A549 (cell line): Measurements from ENCODE around the gene FSCN2. TPM values are rescaled to one million over a fixed set of nuclear protein-coding genes. Genes with fewer than 3 reads are reported as not detected.

ENCODE experiments used
- ATAC-seq, 2 experiments: fragments of 200-7000 bp in 1 of 2; fragments of >200 bp in 1 of 2; cut with Nextera tagmentation in 1 of 2; cut with Tn5 transposase in 1 of 2; 3 replicates each; pipeline versions ENCODE4 v1.8.0 to v1.9.1; 2018 to 2020; ENCODE audit warnings: mild to moderate bottlenecking in 1 of 2, moderate library complexity in 1 of 2
- CTCF ChIA-PET: fragments of 300-600 bp; sonication (Branson Sonifier 250); formaldehyde crosslinking; extraction: SDS; loops from one replicate; lab custom pipeline; 2021; ENCODE audit warnings: antibody characterized with exemption, inconsistent platforms; lab: Yijun Ruan, JAX
- POLR2A ChIA-PET: fragments of 350-600 bp; formaldehyde crosslinking; extraction: SDS; loops from one replicate; lab custom pipeline; 2021; ENCODE audit warnings: antibody characterized with exemption, inconsistent platforms; lab: Yijun Ruan, JAX
- DNase-seq, 2 experiments: peaks; one replicate each; pipeline versions ENCODE4 v3.0.0 to v3.0.0-alpha.2; 2011 to 2016; ENCODE audit warnings: low read depth in 1 of 2, low spot score in 1 of 2
- FAIRE-seq: peaks from 2 replicates; lab custom pipeline; 2011; peaks lifted over from hg19 to GRCh38; lab: Jason Lieb, UNC
- H3K27ac ChIP-seq, 2 experiments: fragments of >200 bp; sonication (Bioruptor Twin); formaldehyde crosslinking; 3 replicates each; pipeline ENCODE4 v1.5.1; 2016 to 2017
- H3K4me1 ChIP-seq: fragments of >200 bp; sonication (Bioruptor Twin); formaldehyde crosslinking; 3 replicates; pipeline ENCODE4 v1.6.1; 2016
- H3K4me2 ChIP-seq: fragments of >200 bp; sonication (Bioruptor Twin); formaldehyde crosslinking; 3 replicates; pipeline ENCODE4 v1.6.1; 2016
- H3K4me3 ChIP-seq: fragments of >200 bp; sonication (Bioruptor Twin); formaldehyde crosslinking; 3 replicates; pipeline ENCODE4 v1.5.1; 2016
- H3K9me3 ChIP-seq: fragments of >200 bp; sonication (Bioruptor Twin); formaldehyde crosslinking; 3 replicates; pipeline ENCODE4 v1.6.1; 2016
- CBX2 ChIP-seq: fragments of 200-600 bp; sonication (generic); IDR thresholded peaks from 2 replicates; pipeline ENCODE4 v1.6.1; 2016; ENCODE audit warnings: low read depth, mild to moderate bottlenecking, borderline replicate concordance
- CBX8 ChIP-seq: fragments of 200-600 bp; sonication (generic); IDR thresholded peaks from 2 replicates; pipeline ENCODE4 v1.6.1; 2016
- CHD4 ChIP-seq: fragments of 200-600 bp; sonication (generic); IDR thresholded peaks from 2 replicates; pipeline ENCODE4 v1.6.1; 2016; ENCODE audit warnings: antibody characterized with exemption, mild to moderate bottlenecking, borderline replicate concordance
- GATA3 ChIP-seq: IDR thresholded peaks from 2 replicates; pipeline ENCODE4 v1.6.1; 2012; ENCODE audit warnings: borderline replicate concordance
- HOXA7 ChIP-seq: fragments of 250-450 bp; sonication (Bioruptor Pico); IDR thresholded peaks from 2 replicates; pipeline ENCODE4 v1.5.0; 2020; ENCODE audit warnings: mild to moderate bottlenecking, moderate library complexity
- JUNB ChIP-seq: fragments of >200 bp; sonication (Bioruptor Twin); formaldehyde crosslinking; IDR thresholded peaks from 2 replicates; pipeline ENCODE4 v1.6.1; 2016
- NFE2L2 ChIP-seq: fragments of 150-350 bp; conservative IDR thresholded peaks from 2 replicates; pipeline ENCODE4 v1.6.1; 2014; ENCODE audit warnings: low read length
- NPAS2 ChIP-seq: fragments of 250-450 bp; sonication (Bioruptor Pico); IDR thresholded peaks from 2 replicates; pipeline ENCODE4 v1.8.0; 2022; ENCODE audit warnings: mild to moderate bottlenecking, moderate library complexity, borderline replicate concordance
- NR3C1 ChIP-seq: fragments of >200 bp; sonication (Bioruptor Twin); formaldehyde crosslinking; IDR thresholded peaks from 3 replicates; pipeline ENCODE4 v1.6.1; 2017
- POLR2A ChIP-seq: IDR thresholded peaks from 2 replicates; pipeline ENCODE4 v1.6.1; 2012; ENCODE audit warnings: mild to moderate bottlenecking, low read length
- POLR2AphosphoS2 ChIP-seq: conservative IDR thresholded peaks from 2 replicates; pipeline ENCODE4 v1.6.1; 2012; ENCODE audit warnings: low read length, improper control_type of control experiment, inconsistent platforms
- RARB ChIP-seq: fragments of 250-450 bp; sonication (Bioruptor Pico); IDR thresholded peaks from 2 replicates; pipeline ENCODE4 v1.8.0; 2021; ENCODE audit warnings: mild to moderate bottlenecking, moderate library complexity
- RFX5 ChIP-seq: fragments of 450-650 bp; IDR thresholded peaks from 2 replicates; pipeline ENCODE4 v1.7.1; 2014; ENCODE audit warnings: antibody characterized with exemption, mild to moderate bottlenecking, moderate library complexity
- RNF2 ChIP-seq: fragments of 200-600 bp; sonication (generic); IDR thresholded peaks from 2 replicates; pipeline ENCODE4 v1.6.1; 2016; ENCODE audit warnings: low read depth, mild to moderate bottlenecking, antibody characterized with exemption, moderate library complexity, borderline replicate concordance
- ZC3H11A ChIP-seq: fragments of 450-650 bp; IDR thresholded peaks from 2 replicates; pipeline ENCODE4 v1.6.1; 2014; ENCODE audit warnings: antibody characterized with exemption, mild to moderate bottlenecking
- WGBS: methylation state at CpG from one replicate; pipeline ENCODE4 v1.1.6; 2017; ENCODE audit errors: missing lambda C conversion rate; 5-methylcytosine and 5-hydroxymethylcytosine counted together
- polyA plus RNA-seq, 4 experiments: library from polyadenylated mRNA; depleted of rRNA in 3 of 4; stranded (reverse); fragments of >200 nt; fragmentation: RNase III in 1 of 4; extraction: RNeasy Plus Mini Kit Qiagen cat#74134 plus additional on column Dnase treatment in 1 of 4; gene quantifications; 2 replicates in 3 of 4; 3 replicates in 1 of 4; pipeline ENCODE4 v1.2.3, GENCODE V29; 2011 to 2017
- TF ChIP-seq, protein P1 (sequence below): fragments of 250-450 bp; sonication (Bioruptor Pico); IDR thresholded peaks from 2 replicates; pipeline ENCODE4 v1.5.0; 2021; ENCODE audit warnings: mild to moderate bottlenecking, moderate library complexity, borderline replicate concordance
- TF ChIP-seq, protein P2 (sequence below): fragments of 450-650 bp; IDR thresholded peaks from 2 replicates; pipeline ENCODE4 v1.6.1; 2014; ENCODE audit warnings: antibody characterized with exemption

The FSCN2 gene
- polyA plus RNA-seq, 2 of the 4 experiments (the other 2 are of a cell fraction), result 0.84 to 1.3 TPM

DNA sequence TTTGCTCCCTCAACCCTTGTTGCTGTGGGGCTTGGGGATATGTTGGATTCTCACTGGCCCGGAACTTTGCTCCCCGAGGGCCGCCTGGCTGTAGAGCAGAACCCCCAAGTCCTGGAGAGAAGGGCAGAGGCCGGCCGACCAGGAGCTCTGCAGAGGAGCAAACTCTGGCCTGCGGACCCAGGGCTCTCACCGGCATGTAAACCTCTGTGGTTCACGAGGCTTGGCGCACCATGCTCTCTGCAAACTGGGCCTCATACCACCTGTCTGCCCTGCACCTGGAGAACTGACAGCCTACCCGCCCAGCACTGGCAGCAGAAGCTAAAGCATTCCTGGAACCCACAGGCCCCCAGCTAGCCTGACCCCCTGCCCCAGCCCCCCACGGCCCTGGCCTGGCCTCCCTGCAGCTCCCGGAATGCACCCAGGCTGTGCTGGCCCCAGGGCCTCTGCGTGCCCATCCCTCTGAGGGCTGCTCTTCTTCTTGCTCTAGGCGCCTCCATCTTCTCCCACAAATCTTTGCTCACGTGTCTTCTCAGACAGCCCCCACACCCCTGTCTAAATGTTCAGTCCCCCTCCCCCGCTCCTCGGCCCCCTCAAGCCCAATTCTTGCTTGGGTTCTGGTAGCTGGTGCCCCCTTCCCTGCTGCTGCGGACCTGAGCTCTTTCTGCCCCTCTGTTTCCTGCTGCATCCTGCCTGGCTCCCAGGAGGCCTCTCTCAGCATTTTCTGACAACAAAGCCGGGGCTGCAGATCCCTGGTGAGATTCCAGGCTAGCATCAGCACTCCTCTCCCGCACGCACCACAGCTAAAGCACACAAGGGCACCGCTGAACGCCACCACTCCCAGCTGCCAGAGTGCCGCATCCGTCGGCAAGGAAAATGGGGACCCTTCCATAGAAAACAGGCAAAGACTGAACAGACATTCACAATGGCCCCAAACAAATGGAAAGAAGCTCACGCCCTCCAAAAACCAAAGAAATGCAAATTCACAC is 38.9 kb upstream of the FSCN2 start:
- no peak for TF ChIP-seq NPAS2 (CRISPR knock-in tag)
- TF ChIP-seq POLR2A, result no peak
- TF ChIP-seq RARB (CRISPR knock-in tag), result no peak
- TF ChIP-seq CBX8, result no peak
- no peak for TF ChIP-seq CBX2
- TF ChIP-seq NFE2L2, result no peak
- Histone ChIP-seq H3K27ac (peak overlapping the region; percentile 97 to 98; a peak in 4 of 6 replicates), H3K9me3 (no peaks in the 10 kb centered on the region), H3K4me3 (no peak overlapping the region), H3K4me2 (peak overlapping the region; percentile 97), H3K4me1 (peaks cover 39% of the 10 kb centered on the region)
- FAIRE-seq (no peak), DNase-seq (no peak), ATAC-seq (no peak)
- POLR2A ChIA-PET, result interaction anchor here (0.7 to 2.3 kb wide), 6 partner anchors 18 to 94 kb away, joined by 3 to 16 read pairs (median 5); partner anchors contain the start of gene BAHCC1
- WGBS, result 89% methylated on average over 26 of the region's 27 CpGs
- CTCF ChIA-PET, result interaction anchor here (0.7 to 2.1 kb wide), 16 partner anchors 9 to 395 kb away, joined by 3 to 9 read pairs (median 4); partner anchors contain the start of gene SLC38A10

- FAIRE-seq, result no peak
- POLR2A ChIA-PET, result interaction anchor here (1.1 to 2.3 kb wide), 4 partner anchors 17 to 181 kb away, joined by 3 to 16 read pairs (median 4); partner anchors contain the start of gene BAHCC1
- Histone ChIP-seq H3K4me2 (peak overlapping the region; percentile 48), H3K27ac (peak overlapping the region; percentile 14 to 97; a peak in 3 of 6 replicates)
- TF ChIP-seq ZC3H11A, result no peak
- TF ChIP-seq RFX5, result no peak
- no peak for TF ChIP-seq GATA3
- no peak for TF ChIP-seq JUNB
- TF ChIP-seq, protein P1, sequence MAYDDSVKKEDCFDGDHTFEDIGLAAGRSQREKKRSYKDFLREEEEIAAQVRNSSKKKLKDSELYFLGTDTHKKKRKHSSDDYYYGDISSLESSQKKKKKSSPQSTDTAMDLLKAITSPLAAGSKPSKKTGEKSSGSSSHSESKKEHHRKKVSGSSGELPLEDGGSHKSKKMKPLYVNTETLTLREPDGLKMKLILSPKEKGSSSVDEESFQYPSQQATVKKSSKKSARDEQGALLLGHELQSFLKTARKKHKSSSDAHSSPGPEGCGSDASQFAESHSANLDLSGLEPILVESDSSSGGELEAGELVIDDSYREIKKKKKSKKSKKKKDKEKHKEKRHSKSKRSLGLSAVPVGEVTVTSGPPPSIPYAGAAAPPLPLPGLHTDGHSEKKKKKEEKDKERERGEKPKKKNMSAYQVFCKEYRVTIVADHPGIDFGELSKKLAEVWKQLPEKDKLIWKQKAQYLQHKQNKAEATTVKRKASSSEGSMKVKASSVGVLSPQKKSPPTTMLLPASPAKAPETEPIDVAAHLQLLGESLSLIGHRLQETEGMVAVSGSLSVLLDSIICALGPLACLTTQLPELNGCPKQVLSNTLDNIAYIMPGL, result no peak
- TF ChIP-seq NFE2L2, result no peak
- TF ChIP-seq POLR2AphosphoS2, result no peak
- TF ChIP-seq, all 56 proteins: peak for 0
- H3K4me1 ChIP-seq, result peaks cover 37% of the 10 kb centered on the region
- no peaks in the 10 kb centered on the region for H3K9me3 ChIP-seq
- CTCF ChIA-PET, result interaction anchor here (0.7 to 2.1 kb wide), 11 partner anchors 8 to 396 kb away, joined by 3 to 9 read pairs (median 4); no protein-coding TSS in a partner anchor
- no peak for DNase-seq
- WGBS, result 60% methylated on average over 14 of the region's 14 CpGs
- no peak overlapping the region for H3K4me3 ChIP-seq
- ATAC-seq, result 0 out of 6 replicates have a peak, but pooled peaks of 1 of the 2 experiments have one; percentile 1
Observed at GRCh38 chr17:81489998-81490992, 37.9 kb upstream of the FSCN2 start.

DNA sequence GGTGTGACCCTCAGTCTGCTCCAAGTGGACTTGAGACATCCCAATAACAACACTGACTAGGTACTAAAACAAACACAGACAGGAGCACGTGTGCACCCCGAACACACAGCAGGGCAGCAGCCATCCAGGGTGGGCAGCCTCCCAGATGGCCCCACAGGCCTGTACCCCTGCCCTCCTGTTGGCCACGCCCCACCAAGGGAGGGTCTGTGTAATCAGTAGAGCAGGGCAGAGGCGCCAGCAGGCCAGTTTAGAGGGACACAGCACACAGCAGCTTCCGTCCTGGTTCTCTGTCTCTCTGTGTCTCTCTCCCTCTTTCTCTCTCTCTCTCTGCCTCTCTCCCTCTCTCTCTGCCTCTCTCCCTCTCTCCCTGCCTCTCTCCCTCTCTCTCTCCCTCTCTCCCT is 37.0 kb upstream of the FSCN2 start:
- no peak for FAIRE-seq
- POLR2A ChIA-PET, result interaction anchor here (0.9 to 1.2 kb wide), 2 partner anchors 72 to 182 kb away, joined by 4 to 10 read pairs; no protein-coding TSS in a partner anchor
- no peak overlapping the region for H3K4me3 ChIP-seq

More for the DNA sequence above, 37.0 kb upstream of the FSCN2 start:
- Histone ChIP-seq H3K4me2 (peak overlapping the region; percentile 48), H3K9me3 (no peaks in the 10 kb centered on the region), H3K27ac (peak overlapping the region; percentile 14 to 97; a peak in 4 of 6 replicates), H3K4me1 (peaks cover 37% of the 10 kb centered on the region)
- peak; percentile 20 to 55; a peak in 4 of 6 replicates for ATAC-seq
- CTCF ChIA-PET, result interaction anchor here (1.0 to 2.1 kb wide), 7 partner anchors 9 to 238 kb away, joined by 3 to 7 read pairs (median 4); no protein-coding TSS in a partner anchor
- 5% methylated on average over 5 of the region's 5 CpGs for WGBS
- DNase-seq, result peak in 1 of 2 experiments; percentile 60
- TF ChIP-seq, protein P2, sequence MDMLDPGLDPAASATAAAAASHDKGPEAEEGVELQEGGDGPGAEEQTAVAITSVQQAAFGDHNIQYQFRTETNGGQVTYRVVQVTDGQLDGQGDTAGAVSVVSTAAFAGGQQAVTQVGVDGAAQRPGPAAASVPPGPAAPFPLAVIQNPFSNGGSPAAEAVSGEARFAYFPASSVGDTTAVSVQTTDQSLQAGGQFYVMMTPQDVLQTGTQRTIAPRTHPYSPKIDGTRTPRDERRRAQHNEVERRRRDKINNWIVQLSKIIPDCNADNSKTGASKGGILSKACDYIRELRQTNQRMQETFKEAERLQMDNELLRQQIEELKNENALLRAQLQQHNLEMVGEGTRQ, result peak; percentile 38; the same call in 1 of the 2 replicates
- TF ChIP-seq CHD4 (no peak), RNF2 (no peak), HOXA7 (no peak), NR3C1 (no peak)
